Endothelial cell (in vitro differentiated cells): ENCODE measurements around the gene ANGPT4. TPM values are rescaled to one million over a fixed set of nuclear protein-coding genes. Genes with fewer than 3 reads are reported as not detected.

Experiments
- DNase-seq: peaks from one replicate; pipeline ENCODE4 v3.0.0; 2021; ENCODE audit warnings: low spot score
- H3K27ac Mint-ChIP-seq: one replicate; pipeline ENCODE4 v1.8.0; 2021; ENCODE audit warnings: mixed read lengths, inconsistent platforms; ENCODE audit not compliant: unreplicated experiment
- H3K27me3 Mint-ChIP-seq: one replicate; pipeline ENCODE4 v1.8.0; 2021; ENCODE audit warnings: mild to moderate bottlenecking, moderate library complexity, mixed read lengths, inconsistent platforms; ENCODE audit not compliant: unreplicated experiment
- H3K36me3 Mint-ChIP-seq: one replicate; pipeline ENCODE4 v1.8.0; 2021; ENCODE audit warnings: mild to moderate bottlenecking, low read depth, mixed read lengths, inconsistent platforms; ENCODE audit not compliant: unreplicated experiment
- H3K4me1 Mint-ChIP-seq: one replicate; pipeline ENCODE4 v1.8.0; 2021; ENCODE audit warnings: mild to moderate bottlenecking, mixed read lengths, inconsistent platforms; ENCODE audit not compliant: unreplicated experiment
- H3K4me3 Mint-ChIP-seq: one replicate; pipeline ENCODE4 v1.8.0; 2021; ENCODE audit warnings: mild to moderate bottlenecking, mixed read lengths, inconsistent platforms; ENCODE audit not compliant: unreplicated experiment
- H3K9me3 Mint-ChIP-seq: one replicate; pipeline ENCODE4 v1.8.0; 2021; ENCODE audit warnings: mixed read lengths, inconsistent platforms; ENCODE audit not compliant: unreplicated experiment
- CTCF ChIP-seq: fragments of 200-600 bp; sonication (generic); IDR thresholded peaks from one replicate; pipeline ENCODE4 v1.5.0; 2021; ENCODE audit warnings: antibody characterized with exemption; ENCODE audit not compliant: unreplicated experiment
- total RNA-seq: library from RNA; stranded (reverse); fragmentation: NEBNext Ultra II Directional; extraction: Animal tissue kit (Norgen Biotek cat#: 25700); gene quantifications from one replicate; pipeline ENCODE4 v1.2.1, GENCODE V29; 2021; ENCODE audit not compliant: unreplicated experiment

ANGPT4 gene
- total RNA-seq, 1 donor from 2014 or later: 0.51 TPM

GRCh38 chr20:875115-875514 lies 41.0 kb downstream of the ANGPT4 start:
- DNase-seq: no peak

DNA sequence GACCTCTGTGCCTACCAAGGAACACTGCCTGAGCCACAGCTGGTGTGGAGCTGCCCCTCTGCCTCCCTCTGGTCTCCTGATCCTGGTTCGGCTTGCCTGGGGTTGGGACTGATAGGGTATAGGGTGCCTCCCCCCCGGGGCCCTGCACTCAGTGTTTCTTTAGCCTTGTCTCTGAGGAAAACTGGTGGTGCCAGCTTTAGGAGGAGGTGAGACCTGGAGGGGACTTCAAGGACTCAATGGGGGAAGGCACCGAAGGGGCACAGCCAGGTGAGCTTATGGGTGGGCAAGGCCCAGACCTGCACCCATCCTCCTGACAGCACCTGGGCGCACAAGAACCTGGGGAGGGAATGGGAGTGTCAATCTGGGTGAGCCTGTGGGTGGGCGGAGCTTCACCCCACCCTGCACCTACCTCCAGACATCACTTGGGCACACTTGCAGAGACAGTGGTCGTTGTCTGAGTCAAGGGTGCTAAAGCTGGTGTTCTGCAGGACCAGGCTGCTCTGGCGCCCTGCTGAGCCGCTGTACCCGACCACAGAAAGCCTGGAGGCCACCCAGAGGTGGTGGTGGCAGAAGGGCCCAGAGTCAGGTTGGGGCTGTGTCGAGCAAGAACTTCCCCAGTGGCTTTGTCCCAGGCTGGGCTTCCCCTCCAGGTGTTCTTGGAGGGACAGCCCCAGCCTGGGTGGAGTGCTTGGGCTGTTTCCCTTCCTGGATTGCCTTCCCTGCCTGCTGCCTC lies 42.1 kb downstream of the ANGPT4 start:
- no peak overlapping the region for H3K4me3 Mint-ChIP-seq
- TF ChIP-seq CTCF: no peak
- no peaks in the 10 kb centered on the region for H3K4me1 Mint-ChIP-seq
- peaks cover 9% of the 10 kb centered on the region for H3K27me3 Mint-ChIP-seq
- H3K9me3 Mint-ChIP-seq: no peaks in the 10 kb centered on the region
- H3K36me3 Mint-ChIP-seq: no peaks in the 10 kb centered on the region
- DNase-seq: no peak
- H3K27ac Mint-ChIP-seq: no peak overlapping the region

More at GRCh38 chr20:875115-875514, 41.0 kb downstream of the ANGPT4 start:
- peaks cover 9% of the 10 kb centered on the region for H3K27me3 Mint-ChIP-seq
- no peaks in the 10 kb centered on the region for H3K4me1 Mint-ChIP-seq
- no peak overlapping the region for H3K4me3 Mint-ChIP-seq
- H3K9me3 Mint-ChIP-seq: no peaks in the 10 kb centered on the region
- no peak overlapping the region for H3K27ac Mint-ChIP-seq
- no peaks in the 10 kb centered on the region for H3K36me3 Mint-ChIP-seq
- TF ChIP-seq CTCF: no peak

- DNase-seq: peak; percentile 34
- Mint-ChIP-seq H3K27me3 (peaks cover 9% of the 10 kb centered on the region), H3K36me3 (no peaks in the 10 kb centered on the region), H3K9me3 (no peaks in the 10 kb centered on the region), H3K4me3 (no peak overlapping the region), H3K4me1 (no peaks in the 10 kb centered on the region), H3K27ac (peak overlapping the region; percentile 6)
- TF ChIP-seq CTCF: no peak
Measured at GRCh38 chr20:872855-873520, 43.1 kb downstream of the ANGPT4 start.

GRCh38 chr20:871948-872347 lies 44.2 kb downstream of the ANGPT4 start:
- Mint-ChIP-seq H3K27ac (no peak overlapping the region), H3K4me3 (no peak overlapping the region), H3K27me3 (peaks cover 9% of the 10 kb centered on the region), H3K4me1 (no peaks in the 10 kb centered on the region), H3K36me3 (no peaks in the 10 kb centered on the region), H3K9me3 (no peaks in the 10 kb centered on the region)
- TF ChIP-seq CTCF: no peak
- no peak for DNase-seq

GRCh38 chr20:871436-871835 lies 44.7 kb downstream of the ANGPT4 start:
- H3K9me3 Mint-ChIP-seq: no peaks in the 10 kb centered on the region

More at GRCh38 chr20:871436-871835, 44.7 kb downstream of the ANGPT4 start:
- no peak for TF ChIP-seq CTCF
- Mint-ChIP-seq H3K4me1 (no peaks in the 10 kb centered on the region), H3K36me3 (no peaks in the 10 kb centered on the region), H3K4me3 (no peak overlapping the region), H3K27me3 (peaks cover 9% of the 10 kb centered on the region), H3K27ac (no peak overlapping the region)
- DNase-seq: no peak
